NB4 (cell line): Measurements from ENCODE around the gene MORN1.

ENCODE experiments used
- DNase-seq: peaks from one replicate; pipeline ENCODE4 v3.0.0; 2010; ENCODE audit warnings: low read depth
- H3K4me3 ChIP-seq: one replicate; pipeline ENCODE4 v1.5.1; 2011; ENCODE audit warnings: mild to moderate bottlenecking, low read depth, low read length, moderate library complexity
- CTCF ChIP-seq: IDR thresholded peaks from one replicate; pipeline ENCODE4 v1.5.1; 2012; ENCODE audit warnings: low read depth, low read length
- MAX ChIP-seq: IDR thresholded peaks from 2 replicates; pipeline ENCODE4 v1.6.1; 2011; ENCODE audit warnings: low read depth, low read length
- MYC ChIP-seq: IDR thresholded peaks from 2 replicates; pipeline ENCODE4 v1.6.1; 2011; ENCODE audit warnings: low read depth, low read length
- POLR2A ChIP-seq: IDR thresholded peaks from 2 replicates; pipeline ENCODE4 v1.6.1; 2011; ENCODE audit warnings: mild to moderate bottlenecking; ENCODE audit not compliant: insufficient read length; ENCODE audit errors: extremely low read depth

MORN1 gene

DNA sequence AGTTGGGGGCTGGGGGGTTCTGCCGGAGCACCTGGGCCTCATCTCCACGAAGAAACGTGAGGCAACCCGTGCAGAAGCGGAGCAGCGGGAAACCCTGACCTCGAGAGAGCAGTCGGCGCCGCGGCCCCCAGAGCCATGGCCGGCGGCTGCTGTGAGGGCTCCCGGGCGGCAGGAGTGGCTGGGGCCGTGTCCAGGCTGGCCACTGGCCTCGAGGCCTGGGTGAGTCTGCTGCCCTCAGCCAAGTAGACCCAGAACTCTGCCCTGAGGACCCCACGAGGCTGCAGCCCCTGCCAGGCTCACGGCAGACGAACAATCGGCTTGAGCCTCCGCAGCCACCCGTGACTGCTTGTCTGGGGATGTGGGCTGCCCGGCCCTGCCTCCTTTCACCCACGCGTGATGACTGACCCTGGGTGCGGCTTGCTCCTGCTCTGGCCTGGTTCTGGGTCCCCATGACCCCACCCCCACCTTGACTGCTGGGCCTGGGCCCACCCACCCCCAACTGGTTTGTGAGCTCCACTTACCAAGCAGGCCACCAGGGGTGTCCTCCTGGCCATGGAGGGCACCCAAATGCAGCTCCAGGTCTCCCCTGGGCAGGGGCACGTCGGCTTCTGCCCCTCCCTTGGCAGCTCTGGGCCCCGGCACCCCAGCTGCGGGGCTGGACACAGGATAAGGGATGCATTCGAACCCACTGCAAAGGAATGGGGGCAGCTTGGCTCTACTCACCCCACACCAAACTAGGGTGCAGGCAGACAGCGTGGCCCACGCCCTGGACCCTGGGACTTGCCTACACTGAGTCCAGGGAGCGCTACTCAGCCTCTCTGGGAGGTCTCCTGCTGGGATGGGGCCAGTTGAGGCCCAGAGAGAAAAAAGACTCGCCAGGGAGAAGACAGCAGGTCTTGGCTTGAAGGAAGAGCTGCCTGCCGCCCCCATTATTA is 34.2 kb downstream of the MORN1 start:
- TF ChIP-seq POLR2A, result no peak
- no peak for TF ChIP-seq MYC
- no peak for TF ChIP-seq CTCF
- no peak for TF ChIP-seq MAX
- no peak overlapping the region for H3K4me3 ChIP-seq
- no peak for DNase-seq

DNA sequence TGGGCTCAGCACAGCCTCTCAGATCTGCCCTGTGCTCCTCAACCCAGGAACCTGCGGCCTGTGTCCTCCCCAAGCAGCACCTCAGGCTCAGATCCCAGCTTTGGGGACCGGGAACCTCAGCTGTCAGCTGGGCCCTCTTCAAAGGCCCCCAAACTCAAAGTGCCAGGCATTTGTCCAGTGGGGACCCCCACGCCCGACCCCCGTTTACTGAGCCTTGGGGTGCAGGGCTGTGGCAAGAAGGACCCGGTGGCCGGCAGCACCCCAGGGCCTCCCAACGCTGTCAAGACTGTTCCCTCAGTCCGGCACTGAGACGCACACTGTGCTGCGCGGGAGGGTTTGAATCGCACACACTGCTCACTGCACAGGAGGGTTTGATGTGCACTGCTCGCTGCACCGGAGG is 35.0 kb downstream of the MORN1 start:
- H3K4me3 ChIP-seq, result no peak overlapping the region
- no peak for DNase-seq
- no peak for TF ChIP-seq MYC
- TF ChIP-seq CTCF, result no peak
- TF ChIP-seq POLR2A, result no peak
- TF ChIP-seq MAX, result no peak

- no peak for DNase-seq
- no peak overlapping the region for H3K4me3 ChIP-seq
- TF ChIP-seq MYC, result no peak
Observed at GRCh38 chr1:2355373-2356261, 35.7 kb downstream of the MORN1 start.

DNA sequence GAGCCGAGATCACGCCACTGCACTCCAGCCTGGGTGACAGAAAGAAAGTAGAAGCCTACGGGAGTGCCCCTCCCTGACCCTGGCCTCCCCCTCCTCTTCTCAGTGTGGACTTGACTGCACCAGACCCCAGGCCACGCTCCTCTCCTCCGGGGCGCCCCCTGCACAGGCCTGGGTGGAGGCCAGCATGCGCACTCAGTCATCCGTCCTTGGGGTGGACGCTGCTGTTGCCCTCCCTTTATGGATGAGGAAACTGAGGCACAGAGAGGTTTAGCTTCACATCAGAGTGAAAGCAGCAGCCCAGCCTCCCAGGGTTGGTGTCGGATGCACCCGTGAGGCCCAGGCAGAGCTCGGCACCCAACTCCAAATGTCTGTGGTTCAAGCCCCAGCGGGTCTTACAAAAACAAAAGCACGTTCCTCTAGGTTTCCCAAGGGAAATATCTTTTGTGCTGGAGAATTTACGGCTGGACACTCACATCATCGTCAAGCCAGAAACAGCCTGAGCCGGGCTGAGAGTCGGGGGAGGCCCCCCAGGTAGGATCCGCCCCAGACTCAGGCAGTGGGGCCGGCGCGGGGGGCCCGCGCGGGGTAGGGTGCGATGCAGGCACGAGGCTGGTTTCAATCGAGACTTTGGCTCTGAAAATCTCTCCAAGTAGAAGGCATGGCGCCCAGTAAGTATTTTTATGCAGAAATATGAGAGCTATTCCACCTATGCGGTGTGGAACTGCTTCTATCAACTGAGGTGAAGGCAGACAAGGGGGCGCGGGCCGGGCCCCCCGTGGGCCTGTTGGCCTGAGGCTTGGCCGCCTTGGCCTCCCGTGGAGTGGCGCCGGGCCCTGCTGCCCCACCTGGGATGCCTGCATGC is 36.6 kb downstream of the MORN1 start:
- no peak overlapping the region for H3K4me3 ChIP-seq
- DNase-seq, result no peak
- TF ChIP-seq MAX, result no peak
- TF ChIP-seq POLR2A, result no peak
- no peak for TF ChIP-seq MYC
- TF ChIP-seq CTCF, result no peak

DNA sequence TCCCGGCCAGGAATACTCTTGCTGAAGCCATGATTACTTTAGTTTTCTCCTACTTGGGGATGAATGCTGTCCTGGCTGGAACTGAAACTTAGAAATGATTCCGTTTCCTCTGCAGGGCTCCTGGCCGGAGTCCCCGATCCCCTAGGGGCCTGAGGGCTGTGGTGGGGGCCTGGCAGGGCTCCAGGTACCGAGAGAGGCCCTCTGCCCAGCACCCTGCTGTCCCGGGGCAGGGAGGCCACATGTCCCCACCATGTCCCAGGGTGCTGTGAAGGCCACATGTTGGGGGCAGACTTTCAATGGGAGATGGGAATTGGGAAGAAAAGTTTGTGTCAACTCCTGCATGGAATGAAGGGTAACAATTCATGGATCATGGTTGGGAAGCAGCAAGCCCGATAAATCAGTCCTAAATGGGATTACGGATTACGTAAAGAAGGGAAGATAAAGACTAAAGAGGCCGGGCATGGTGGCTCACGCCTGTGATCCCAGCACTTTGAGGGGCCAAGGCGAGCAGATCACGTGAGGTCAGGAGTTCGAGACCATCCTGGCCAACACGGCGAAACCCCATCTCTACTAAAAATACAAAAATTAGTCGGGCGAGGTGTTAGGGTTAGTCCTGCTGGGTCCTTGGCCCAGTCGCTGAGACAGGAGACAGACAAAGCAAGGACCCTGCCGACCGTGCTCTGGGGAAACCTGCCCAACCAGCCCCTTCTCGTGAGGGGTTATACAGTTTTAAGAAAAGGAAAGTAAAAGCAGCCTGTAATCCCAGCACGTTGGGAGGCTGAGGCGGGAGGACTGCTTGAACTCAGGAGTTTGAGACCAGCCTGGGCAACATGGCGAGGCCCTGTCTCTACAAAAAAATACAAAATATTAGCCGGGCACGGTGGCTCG is 37.6 kb downstream of the MORN1 start:
- DNase-seq, result no peak
- TF ChIP-seq MYC, result no peak
- TF ChIP-seq POLR2A, result no peak
- no peak for TF ChIP-seq MAX
- no peak for TF ChIP-seq CTCF
- H3K4me3 ChIP-seq, result no peak overlapping the region
